HPDE6-E6E7 (cell line): Measurements from ENCODE around the gene IL3.

Experiments used
- DNase-seq: peaks from one replicate; pipeline ENCODE4 v3.0.0; 2011; ENCODE audit warnings: missing footprints; ENCODE audit errors: extremely low spot score

IL3 gene, protein sequence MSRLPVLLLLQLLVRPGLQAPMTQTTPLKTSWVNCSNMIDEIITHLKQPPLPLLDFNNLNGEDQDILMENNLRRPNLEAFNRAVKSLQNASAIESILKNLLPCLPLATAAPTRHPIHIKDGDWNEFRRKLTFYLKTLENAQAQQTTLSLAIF

GRCh38 chr5:132060501-132061161, at the start of gene IL3:
TSS of gene IL3 (plus strand) at chr5:132060655. CDS start at chr5:132060707, 52 bp downstream.
- DNase-seq, result no peak

- no peak for DNase-seq
Measured at GRCh38 chr5:132010989-132011621, 49.4 kb upstream of the IL3 start.

GRCh38 chr5:132011622-132012343, 48.7 kb upstream of the IL3 start, which contains the start of gene ACSL6:
TSS of gene ACSL6 (minus strand) at chr5:132011658. CDS start at chr5:132011553, 105 bp downstream.
- DNase-seq, result no peak

- DNase-seq, result peak; percentile 25
Measured at GRCh38 chr5:132012371-132013005, 48.0 kb upstream of the IL3 start.

GRCh38 chr5:132013006-132013689, 47.3 kb upstream of the IL3 start:
- DNase-seq, result no peak

GRCh38 chr5:132013711-132014110, 46.7 kb upstream of the IL3 start:
- no peak for DNase-seq

GRCh38 chr5:132016721-132017250, 43.7 kb upstream of the IL3 start:
- no peak for DNase-seq

- DNase-seq, result no peak
Measured at GRCh38 chr5:132017316-132017715, 43.1 kb upstream of the IL3 start.

DNA sequence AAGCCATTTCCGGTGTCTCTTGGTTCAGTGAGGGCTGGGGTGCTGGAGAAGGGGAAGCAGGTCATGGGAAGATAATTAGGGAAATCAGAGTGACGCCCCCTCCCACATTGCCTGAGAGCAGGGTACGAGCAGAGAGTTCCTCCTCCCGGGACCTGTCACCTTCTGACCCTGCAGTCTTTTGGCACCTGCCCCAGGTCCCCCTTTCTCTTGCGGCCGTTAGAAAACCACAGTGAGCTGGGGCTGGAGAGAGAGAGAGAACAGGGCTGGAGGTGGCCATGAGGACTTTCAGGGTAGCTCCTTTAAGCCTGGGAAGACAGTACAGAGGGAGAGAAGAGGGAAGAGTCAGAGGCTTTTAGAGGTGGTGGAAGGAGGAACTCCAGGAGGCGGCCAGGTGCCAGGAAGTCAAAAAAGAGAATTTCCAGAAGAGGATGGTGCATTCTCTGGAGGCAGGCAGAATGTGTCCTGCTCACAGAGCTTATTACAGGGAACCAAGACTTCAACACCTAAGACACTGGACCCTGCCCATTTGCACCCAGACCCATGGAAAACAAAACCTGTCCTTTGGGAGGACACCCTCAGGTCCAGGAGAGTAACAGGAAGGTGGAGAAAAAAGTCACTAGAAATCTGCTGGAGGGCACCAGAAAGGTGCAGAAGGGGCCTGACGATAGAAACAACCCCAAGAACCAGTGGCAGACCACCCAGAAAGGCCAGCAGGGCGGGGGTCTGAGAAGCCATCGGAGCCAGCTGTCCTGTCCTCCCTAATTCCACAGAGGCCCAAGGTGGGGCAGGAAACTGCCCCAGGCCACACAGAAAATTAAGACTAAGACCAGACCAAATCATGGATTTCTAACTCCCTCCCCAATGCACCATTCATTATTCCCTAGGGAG, 42.5 kb upstream of the IL3 start:
- DNase-seq, result no peak

DNA sequence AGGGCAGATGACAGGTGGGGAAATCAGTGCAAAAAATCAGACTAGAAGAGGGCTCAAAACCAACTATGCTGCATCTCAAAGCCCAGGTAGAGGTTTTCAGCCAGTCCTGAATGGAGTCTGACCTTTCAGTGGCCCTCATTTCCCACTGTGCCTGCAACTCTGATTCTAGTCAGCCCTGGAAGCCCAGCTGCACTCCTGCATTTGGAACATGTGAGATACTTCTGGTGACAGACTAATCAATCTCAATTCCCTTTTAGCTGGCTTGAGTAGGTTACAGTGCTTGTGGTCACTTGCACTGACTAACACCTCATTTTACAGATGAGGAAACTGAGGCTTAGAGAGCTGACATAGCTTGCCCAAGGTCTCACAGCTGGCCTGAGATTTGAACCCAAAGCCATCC, 41.1 kb upstream of the IL3 start:
- no peak for DNase-seq

GRCh38 chr5:132019857-132020555, 40.4 kb upstream of the IL3 start:
- no peak for DNase-seq

DNA sequence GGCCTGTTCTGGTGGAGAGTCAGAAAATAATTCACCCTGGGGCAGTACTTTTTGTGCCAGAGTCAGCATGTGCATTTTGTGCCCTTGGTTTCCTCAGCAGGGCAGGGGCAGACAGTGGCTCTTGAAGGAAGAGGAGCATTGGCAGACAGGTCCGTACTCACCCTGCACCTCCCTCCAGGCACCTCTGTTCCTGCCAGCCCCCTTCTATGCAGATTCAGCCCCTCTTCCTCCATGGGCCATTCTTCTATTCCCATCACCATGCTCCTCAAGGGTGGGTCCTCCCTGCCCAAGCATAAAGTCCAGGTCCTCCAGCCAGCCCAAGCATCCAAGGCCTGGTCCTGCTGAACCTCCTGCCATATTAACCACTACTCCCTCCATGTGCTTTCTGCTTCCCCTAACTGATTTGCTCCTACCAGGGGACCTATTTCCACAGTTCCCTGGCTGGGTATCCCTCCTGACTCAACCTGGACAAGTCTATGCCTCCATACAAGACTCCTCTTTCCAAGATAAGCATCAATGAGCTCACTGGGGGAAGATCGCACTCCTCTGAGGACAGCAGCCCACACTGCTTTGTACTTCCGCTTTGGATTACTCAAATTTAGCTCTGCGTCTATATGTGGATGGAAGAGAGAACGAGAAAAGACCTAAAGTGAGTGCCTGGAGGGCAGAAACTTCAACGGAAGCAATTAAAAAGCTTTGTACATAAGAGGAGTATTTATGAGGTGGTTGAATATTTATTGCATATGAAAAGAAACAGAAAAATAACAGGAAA, 39.7 kb upstream of the IL3 start:
- no peak for DNase-seq

- no peak for DNase-seq
Measured at GRCh38 chr5:132021654-132022053, 38.8 kb upstream of the IL3 start.

- DNase-seq, result no peak
Measured at GRCh38 chr5:132022737-132023136, 37.7 kb upstream of the IL3 start.

DNA sequence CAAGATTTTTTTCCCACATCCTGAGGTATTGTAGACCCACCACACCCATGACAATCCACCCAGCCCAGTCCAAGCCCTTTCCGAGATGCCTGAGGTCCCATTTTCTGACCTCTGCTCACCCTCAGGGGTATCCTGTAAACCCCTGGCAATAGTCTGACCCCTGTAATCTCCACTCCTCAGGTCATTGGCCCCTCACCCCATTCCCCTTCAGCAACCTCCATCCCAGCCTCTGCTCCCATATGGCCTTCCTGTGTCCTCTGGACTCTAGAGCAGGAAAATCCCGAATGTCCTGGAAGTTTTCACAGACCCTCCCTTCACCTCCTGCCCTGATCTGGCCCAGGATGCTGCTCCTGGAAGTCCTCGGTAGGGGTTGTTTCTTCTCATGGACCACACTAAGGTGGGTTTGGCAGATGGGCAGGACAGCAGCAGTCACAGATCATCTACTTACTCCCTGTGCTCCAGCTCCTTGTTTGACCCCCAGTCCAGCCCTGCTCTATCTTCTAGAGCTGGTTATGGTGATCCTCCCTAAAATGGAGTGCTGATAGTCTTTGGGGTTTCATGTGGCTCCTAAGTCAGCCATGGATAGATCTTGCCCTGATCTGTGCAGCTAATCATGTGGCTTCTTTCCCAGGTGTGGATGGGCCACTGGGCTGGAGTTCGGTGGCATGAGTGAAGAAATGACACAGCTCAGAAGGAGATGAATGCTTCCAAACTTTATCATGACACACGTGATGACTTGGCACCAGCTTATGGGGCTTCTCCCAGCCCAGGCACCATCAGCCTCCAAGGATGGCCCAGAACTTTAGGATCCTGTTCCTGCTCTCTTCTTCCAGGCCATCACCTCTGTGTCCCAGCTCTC, 37.0 kb upstream of the IL3 start:
- no peak for DNase-seq

- DNase-seq, result no peak
Measured at GRCh38 chr5:132024117-132024435, 36.4 kb upstream of the IL3 start.

GRCh38 chr5:132024789-132025402, 35.6 kb upstream of the IL3 start:
- DNase-seq, result no peak
